HG03103 (cell line): Measurements from ENCODE around the gene HUS1B.

Experiments
- ATAC-seq: cut with Tn5 transposase; IDR thresholded peaks from one replicate; pipeline ENCODE4 v1.9.1; 2021; ENCODE audit warnings: low read depth; ENCODE audit not compliant: unreplicated experiment

Gene HUS1B

DNA sequence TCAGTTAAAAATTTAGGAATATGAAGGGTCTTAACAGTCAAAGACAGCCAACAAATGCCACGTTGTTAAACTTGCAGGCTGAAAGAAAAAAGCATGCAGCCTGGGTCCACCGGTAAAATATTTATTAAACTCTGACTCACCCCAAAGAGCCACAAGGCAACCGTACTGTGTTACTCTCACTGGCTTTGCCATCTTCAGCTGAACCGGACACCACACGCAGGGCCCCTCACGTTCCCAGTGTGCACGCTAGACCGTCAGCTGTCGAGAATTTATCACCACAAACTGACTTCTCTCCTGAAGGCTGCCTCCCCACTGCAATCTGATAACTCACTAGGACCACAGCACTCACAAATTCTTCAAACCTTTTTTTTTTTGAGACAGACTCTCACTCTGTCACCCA lies 30.7 kb downstream of the HUS1B start:
- no peak for ATAC-seq

DNA sequence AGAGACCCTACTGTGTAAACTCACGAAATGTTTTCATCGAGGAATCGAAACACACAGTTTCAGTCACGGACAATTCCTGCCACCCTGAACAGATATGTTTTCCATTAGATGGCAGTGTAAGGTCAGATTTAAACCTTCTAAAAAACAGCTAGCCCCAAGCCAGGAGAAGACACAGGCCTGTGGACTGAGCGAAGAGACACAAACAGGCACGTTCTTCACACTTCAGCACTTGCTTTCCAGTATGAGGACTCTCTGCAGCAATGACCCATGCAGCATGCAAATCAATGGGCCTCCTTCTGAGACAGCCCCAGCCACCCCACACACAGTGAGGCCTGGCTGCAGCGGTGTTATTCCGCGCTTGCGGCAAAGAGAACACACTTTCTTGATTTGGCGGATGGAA lies 31.9 kb downstream of the HUS1B start:
- no peak for ATAC-seq

DNA sequence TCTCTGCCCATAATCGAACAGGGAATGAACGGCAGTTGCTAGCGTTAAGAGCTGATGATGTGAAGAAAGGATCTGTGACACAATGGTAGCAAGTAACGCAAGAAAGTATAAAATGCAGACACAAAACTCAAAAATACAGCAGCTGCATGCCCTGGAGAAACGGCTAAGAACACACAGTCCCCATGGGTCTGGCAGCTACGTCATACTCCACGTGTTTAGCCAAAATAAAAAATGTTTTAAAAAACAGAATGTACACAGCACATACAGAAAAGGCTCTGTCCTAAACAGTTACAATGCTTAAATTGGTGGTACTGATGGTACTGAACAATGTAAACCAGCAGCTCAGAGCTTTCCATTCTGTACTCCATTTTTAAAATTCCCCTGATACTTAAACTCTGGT lies 34.4 kb downstream of the HUS1B start:
- ATAC-seq: no peak

DNA sequence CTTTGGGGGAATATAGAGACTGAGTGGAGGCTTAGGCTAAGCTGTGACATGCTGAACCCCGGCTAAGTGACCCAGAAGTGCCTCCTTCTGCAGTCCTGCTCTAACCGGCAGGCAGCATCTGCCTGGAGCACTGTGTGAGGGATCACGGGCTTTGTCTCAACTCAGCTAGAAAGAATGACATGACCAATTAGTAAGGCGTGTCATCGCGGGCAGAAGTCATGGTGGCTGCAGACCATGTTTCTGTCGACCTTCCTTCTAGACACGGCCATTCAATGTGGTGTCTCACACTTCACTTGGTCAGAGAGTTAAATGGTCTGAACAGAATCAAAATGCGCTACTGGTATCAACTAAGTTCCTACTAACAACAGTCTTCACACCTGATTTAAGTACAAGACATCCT lies 35.0 kb downstream of the HUS1B start:
- ATAC-seq: no peak

DNA sequence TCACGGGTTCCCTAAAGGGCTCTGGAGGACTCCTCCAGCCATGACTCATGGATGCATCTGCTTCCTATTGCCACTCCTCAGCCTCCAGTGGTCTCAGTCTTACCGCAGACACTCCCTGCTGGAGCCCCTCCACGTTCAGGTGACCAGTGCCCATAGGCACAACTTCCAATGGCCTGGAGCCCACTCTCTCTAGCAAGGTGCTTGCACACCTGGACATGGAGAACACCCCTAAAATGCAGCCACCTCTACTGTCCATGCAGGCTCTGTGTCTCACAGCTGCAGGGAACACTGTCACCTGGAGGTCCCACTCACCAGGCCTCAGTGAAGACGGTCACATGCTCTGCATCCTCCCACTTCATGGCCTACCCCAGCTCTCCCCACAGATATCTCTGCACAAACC lies 36.0 kb downstream of the HUS1B start:
- no peak for ATAC-seq

DNA sequence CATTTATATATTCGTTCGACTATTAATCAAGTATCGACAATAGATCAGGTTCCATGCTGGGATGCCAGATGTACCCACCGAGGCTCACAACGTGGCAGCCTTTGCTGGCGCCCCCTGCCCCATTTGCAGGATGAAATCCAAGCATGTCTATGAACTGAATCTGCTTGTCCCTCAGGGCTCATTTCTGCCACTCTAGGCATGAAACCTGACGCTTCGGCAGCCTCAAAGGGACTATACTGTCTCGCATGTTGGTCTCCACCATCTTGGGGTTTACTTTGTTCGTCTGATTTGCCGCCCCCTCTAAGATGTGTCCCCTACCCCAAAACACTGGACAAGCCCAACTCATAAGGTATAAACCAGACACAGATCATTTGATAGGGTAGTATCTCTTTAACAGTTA lies 36.7 kb downstream of the HUS1B start:
- ATAC-seq: no peak

DNA sequence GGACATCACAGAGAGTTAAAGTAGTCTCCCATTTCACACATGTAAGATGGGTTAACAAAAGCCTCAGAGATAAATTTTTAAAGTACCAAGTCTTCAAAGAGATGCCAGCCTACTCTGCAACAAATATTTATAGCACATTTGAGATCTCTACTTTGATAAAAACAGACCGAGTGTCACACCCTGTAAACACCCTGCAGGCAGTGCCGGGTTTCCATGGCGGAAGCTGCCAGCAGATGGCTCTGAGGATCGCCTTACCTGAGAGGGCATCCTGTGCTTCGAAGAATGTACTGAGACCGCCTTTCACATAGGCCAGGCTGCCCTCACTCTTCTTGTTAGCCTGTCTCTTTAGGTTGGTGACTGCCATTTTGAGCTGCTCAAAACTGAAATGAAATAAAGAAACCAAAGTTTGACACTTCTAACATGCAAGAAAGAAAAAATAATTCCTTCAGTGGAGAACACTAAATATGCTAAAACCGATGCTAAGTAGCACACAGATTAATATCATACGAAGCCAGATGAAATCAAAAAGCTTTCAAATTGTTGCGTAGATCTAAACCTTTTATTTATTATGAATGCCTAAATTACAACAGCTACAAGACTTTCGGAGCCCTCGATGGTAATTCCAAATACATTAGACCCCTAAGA lies 39.3 kb downstream of the HUS1B start:
- no peak for ATAC-seq

DNA sequence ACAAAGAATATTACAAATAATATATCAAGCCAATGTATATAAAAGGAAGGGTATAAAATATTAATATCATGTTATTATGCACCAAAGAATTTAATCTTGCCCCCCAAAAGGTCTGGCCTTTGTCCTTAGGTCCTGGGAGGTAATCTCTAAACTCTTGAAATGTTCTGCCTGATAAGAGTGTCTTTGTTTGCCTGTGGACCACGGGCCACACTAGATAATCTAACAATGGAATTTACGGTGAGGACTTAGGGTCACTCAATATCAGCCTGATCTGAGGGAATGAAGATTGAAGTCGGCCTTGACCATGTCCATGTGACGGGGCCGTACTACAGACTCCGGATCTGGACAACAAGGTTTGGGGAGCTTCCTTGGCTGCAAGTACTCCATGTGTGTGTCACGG lies 42.9 kb downstream of the HUS1B start:
- no peak for ATAC-seq

DNA sequence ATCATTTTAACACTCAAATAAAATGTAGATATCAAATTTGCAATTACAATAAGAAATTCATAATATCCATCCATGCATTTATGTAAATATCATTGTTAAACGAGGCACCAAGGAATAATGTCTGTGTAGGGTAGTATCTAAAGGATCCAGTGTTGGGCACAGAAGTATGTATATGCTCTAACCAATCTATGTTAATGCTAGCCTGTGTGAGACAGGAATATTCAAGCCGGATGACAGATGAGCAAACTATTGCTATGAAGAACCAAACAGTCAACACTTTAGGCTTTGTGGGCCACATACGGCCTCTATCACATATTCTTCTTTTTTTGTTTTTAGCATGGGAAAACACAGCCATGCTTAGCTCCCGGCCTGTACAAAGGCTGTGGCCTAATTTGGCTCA lies 45.0 kb downstream of the HUS1B start:
- ATAC-seq: no peak

DNA sequence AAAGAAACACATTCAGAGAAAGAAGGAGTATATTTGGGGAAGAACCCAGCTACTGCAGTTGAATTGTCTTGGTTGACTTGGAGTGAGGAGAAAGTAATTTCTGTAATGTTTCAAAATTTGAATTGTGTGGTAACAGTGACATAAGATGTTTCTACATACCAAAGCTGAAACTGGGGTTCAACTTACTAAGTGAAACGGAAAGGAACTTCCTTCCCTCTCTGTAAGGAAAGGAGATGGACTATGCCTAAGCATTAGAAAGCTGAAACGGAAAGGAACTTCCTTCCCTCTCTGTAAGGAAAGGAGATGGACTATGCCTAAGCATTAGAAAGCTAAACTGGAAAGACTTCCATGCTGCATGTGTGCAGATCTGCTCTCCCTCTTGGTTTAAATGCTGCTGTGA lies 46.0 kb downstream of the HUS1B start:
- ATAC-seq: no peak

DNA sequence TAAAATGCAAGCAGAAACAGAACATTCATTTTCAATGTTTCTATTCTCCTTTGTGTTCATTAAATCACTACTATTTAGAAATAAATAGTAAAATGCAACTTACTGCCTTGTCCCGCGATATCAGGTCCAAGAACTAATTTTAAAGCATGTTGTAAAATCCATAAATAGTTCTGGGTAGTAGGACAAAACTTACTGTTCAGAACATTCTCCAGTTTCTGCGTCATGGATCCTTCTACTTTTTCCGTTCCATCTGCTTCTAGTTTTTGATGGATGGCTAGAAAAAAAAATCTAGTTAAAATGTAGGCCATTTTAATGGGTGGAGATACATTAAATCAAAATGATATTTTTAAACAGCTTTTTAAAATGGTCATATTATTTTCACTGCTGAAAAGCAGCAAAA lies 47.0 kb downstream of the HUS1B start:
- no peak for ATAC-seq

DNA sequence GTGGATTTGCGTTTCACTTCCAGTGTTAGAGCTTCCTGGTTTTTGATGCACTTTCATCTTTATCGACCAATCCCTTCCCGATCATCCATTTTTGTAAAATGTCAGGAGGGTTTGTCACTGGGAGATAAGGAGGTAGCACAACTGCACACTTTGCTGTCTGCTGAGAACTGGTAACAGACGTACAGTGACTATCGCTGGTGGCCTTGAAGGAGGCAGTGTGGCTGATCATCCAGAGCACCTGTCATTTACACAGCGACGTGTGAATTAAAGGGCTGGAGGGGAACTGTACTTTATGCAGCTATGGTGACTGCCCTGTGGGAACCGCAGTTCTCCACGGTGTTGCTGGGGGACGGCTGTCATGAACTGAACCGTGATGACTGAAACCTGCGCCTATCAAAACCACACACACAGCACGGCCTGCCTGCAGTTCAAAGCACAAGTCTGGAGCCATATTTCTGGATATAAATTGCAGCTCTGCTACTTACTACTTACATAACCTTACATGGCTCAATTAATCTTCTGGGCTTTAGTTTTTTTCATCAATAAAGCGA lies 50.0 kb downstream of the HUS1B start:
- ATAC-seq: no peak
